HEK293 (cell line): ENCODE results near the gene ITGB1BP1.

Experiments used
- CTCF ChIA-PET: fragments of 350-600 bp; formaldehyde crosslinking; extraction: SDS; loops from one replicate; lab custom pipeline; 2021; ENCODE audit warnings: antibody characterized with exemption; lab: Yijun Ruan, JAX
- POLR2A ChIA-PET: fragments of 300-600 bp; formaldehyde crosslinking; extraction: SDS; loops from one replicate; lab custom pipeline; 2020; ENCODE audit warnings: antibody characterized with exemption, inconsistent platforms; lab: Yijun Ruan, JAX
- H3K27ac ChIP-seq: fragments of 200-500 bp; sonication (Bioruptor generic); 2 replicates; pipeline ENCODE4 v1.5.1; 2014; ENCODE audit warnings: low read depth, low read length, control low read depth, inconsistent platforms; ENCODE audit errors: extremely low read depth
- H3K36me3 ChIP-seq, 2 experiments: fragments of 200-500 bp in 1 of 2; sonication (Bioruptor generic) in 1 of 2; 1 replicate in 1 of 2; 2 replicates in 1 of 2; pipeline ENCODE4 v1.5.1; 2014 to 2017; ENCODE audit warnings: inconsistent platforms in 2 of 2, low read length in 2 of 2; ENCODE audit not compliant: control insufficient read depth in 2 of 2, insufficient read depth in 1 of 2
- H3K4me1 ChIP-seq: fragments of 200-500 bp; sonication (Bioruptor generic); 2 replicates; pipeline ENCODE4 v1.5.1; 2014; ENCODE audit warnings: mild to moderate bottlenecking, low read length, inconsistent platforms; ENCODE audit not compliant: control insufficient read depth, insufficient read depth
- H3K4me3 ChIP-seq: 2 replicates; pipeline ENCODE4 v1.5.1; 2011; ENCODE audit warnings: low read depth, mild to moderate bottlenecking, control low read depth, low read length, moderate library complexity
- H3K9me3 ChIP-seq: fragments of 200-500 bp; sonication (Bioruptor generic); 2 replicates; pipeline ENCODE4 v1.5.1; 2014; ENCODE audit warnings: low read depth, low read length, inconsistent platforms; ENCODE audit not compliant: control insufficient read depth, insufficient read depth
- IKZF3 ChIP-seq: fragments of 450-650 bp; IDR thresholded peaks from 2 replicates; pipeline ENCODE4 v1.5.0; 2018; ENCODE audit warnings: missing biosample characterization, mild to moderate bottlenecking, missing genetic modification characterization, moderate library complexity
- KLF1 ChIP-seq: fragments of 450-650 bp; formaldehyde crosslinking; IDR thresholded peaks from 2 replicates; pipeline ENCODE4 v1.5.1; 2016; ENCODE audit warnings: missing biosample characterization, missing genetic modification characterization
- MEIS1 ChIP-seq: sonication (generic); formaldehyde crosslinking; IDR thresholded peaks from 2 replicates; pipeline ENCODE4 v1.8.1; 2022; ENCODE audit warnings: missing genetic modification reagents, mild to moderate bottlenecking, borderline replicate concordance
- ZBTB1 ChIP-seq: fragments of 450-650 bp; formaldehyde crosslinking; IDR thresholded peaks from 2 replicates; pipeline ENCODE4 v1.5.1; 2016; ENCODE audit warnings: missing biosample characterization, missing genetic modification characterization
- ZFP3 ChIP-seq: fragments of 450-650 bp; formaldehyde crosslinking; IDR thresholded peaks from 2 replicates; pipeline ENCODE4 v1.5.1; 2016; ENCODE audit warnings: low read depth, missing biosample characterization, missing genetic modification characterization
- ZNF114 ChIP-seq: fragments of 450-650 bp; formaldehyde crosslinking; IDR thresholded peaks from 2 replicates; pipeline ENCODE4 v1.5.0; 2017; ENCODE audit warnings: missing biosample characterization, missing genetic modification characterization
- ZNF174 ChIP-seq: fragments of 450-650 bp; formaldehyde crosslinking; IDR thresholded peaks from 2 replicates; pipeline ENCODE4 v1.5.0; 2017; ENCODE audit warnings: missing biosample characterization, mild to moderate bottlenecking, missing genetic modification characterization
- ZNF473 ChIP-seq: fragments of 450-650 bp; formaldehyde crosslinking; IDR thresholded peaks from 2 replicates; pipeline ENCODE4 v1.5.1; 2017; ENCODE audit warnings: missing biosample characterization, missing genetic modification characterization
- ZNF514 ChIP-seq: fragments of 450-650 bp; formaldehyde crosslinking; IDR thresholded peaks from 2 replicates; pipeline ENCODE4 v1.5.1; 2016; ENCODE audit warnings: missing biosample characterization, missing genetic modification characterization
- ZNF624 ChIP-seq: fragments of 450-650 bp; formaldehyde crosslinking; IDR thresholded peaks from 2 replicates; pipeline ENCODE4 v1.5.1; 2017; ENCODE audit warnings: missing biosample characterization, missing genetic modification characterization
- ZNF701 ChIP-seq: fragments of 450-650 bp; formaldehyde crosslinking; IDR thresholded peaks from 2 replicates; pipeline ENCODE4 v1.5.1; 2016; ENCODE audit warnings: missing biosample characterization, missing genetic modification characterization
- ZNF747 ChIP-seq: fragments of 450-650 bp; formaldehyde crosslinking; IDR thresholded peaks from 2 replicates; pipeline ENCODE4 v1.5.1; 2016; ENCODE audit warnings: missing biosample characterization, missing genetic modification characterization
- ZNF791 ChIP-seq: fragments of 450-650 bp; formaldehyde crosslinking; IDR thresholded peaks from 2 replicates; pipeline ENCODE4 v1.5.1; 2016; ENCODE audit warnings: missing biosample characterization, missing genetic modification characterization
- ZNF792 ChIP-seq: fragments of 450-650 bp; formaldehyde crosslinking; IDR thresholded peaks from 2 replicates; pipeline ENCODE4 v1.5.1; 2016; ENCODE audit warnings: missing biosample characterization, missing genetic modification characterization
- TF ChIP-seq, protein P1 (sequence below): fragments of 450-650 bp; formaldehyde crosslinking; conservative IDR thresholded peaks from 2 replicates; pipeline ENCODE4 v1.5.1; 2016; ENCODE audit warnings: low read depth, missing biosample characterization, missing genetic modification characterization
- TF ChIP-seq, protein P2 (sequence below): fragments of 450-650 bp; formaldehyde crosslinking; IDR thresholded peaks from 2 replicates; pipeline ENCODE4 v1.5.1; 2016; ENCODE audit warnings: missing biosample characterization, missing genetic modification characterization
- TF ChIP-seq, protein P3 (sequence below): fragments of 450-650 bp; formaldehyde crosslinking; IDR thresholded peaks from 2 replicates; pipeline ENCODE4; 2016; ENCODE audit warnings: missing biosample characterization, missing genetic modification characterization
- TF ChIP-seq, protein P4 (sequence below): fragments of 450-650 bp; IDR thresholded peaks from 2 replicates; pipeline ENCODE4 v1.5.1; 2018; ENCODE audit warnings: missing biosample characterization, missing genetic modification characterization

The ITGB1BP1 gene

DNA sequence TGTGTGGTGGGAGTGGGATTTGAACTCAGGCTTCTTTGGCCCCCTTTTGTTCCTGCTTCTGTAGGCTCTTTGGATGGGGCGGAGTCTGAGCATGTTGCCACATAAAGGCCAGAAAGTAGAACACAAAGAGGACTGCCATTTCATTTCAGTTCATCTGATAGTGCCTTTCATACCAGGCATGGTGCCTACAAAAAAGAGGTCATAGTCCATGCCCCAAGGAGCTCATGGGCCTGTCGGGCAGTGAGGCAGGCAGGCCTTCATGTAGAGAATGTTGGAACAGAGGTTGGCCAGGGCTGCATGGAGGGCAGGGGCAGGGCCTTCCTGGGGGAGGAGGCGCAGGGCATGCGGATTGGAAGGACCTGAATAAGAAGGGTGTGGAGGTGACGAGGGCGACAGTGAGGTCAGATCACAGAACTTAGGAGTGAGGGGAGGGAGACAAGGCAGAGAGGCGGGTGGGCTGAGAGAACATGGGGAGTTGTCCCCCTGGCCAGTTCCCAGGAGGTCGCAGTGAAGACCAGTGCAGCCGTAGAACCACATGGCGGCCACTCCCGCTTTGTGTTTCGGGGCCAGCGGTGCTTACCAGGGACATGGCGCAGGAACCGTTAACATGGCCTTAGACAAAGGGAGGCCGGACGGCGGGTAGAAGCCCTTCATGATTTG is 49.1 kb downstream of the ITGB1BP1 start:
- Histone ChIP-seq H3K9me3 (no peaks in the 10 kb centered on the region), H3K4me3 (no peak overlapping the region), H3K27ac (no peak overlapping the region), H3K4me1 (peaks cover 3% of the 10 kb centered on the region), H3K36me3 (peaks cover 0 to 52% of the 10 kb centered on the region in 2 experiments; a peak in 1 of 3 replicates)
- CTCF ChIA-PET, result interaction anchor here (0.7 kb wide), 1 partner anchor 183 kb away, joined by 3 read pairs; no protein-coding TSS in a partner anchor
- TF ChIP-seq ZNF514 (tag by site-specific recombination), result no peak
- TF ChIP-seq, protein P1, sequence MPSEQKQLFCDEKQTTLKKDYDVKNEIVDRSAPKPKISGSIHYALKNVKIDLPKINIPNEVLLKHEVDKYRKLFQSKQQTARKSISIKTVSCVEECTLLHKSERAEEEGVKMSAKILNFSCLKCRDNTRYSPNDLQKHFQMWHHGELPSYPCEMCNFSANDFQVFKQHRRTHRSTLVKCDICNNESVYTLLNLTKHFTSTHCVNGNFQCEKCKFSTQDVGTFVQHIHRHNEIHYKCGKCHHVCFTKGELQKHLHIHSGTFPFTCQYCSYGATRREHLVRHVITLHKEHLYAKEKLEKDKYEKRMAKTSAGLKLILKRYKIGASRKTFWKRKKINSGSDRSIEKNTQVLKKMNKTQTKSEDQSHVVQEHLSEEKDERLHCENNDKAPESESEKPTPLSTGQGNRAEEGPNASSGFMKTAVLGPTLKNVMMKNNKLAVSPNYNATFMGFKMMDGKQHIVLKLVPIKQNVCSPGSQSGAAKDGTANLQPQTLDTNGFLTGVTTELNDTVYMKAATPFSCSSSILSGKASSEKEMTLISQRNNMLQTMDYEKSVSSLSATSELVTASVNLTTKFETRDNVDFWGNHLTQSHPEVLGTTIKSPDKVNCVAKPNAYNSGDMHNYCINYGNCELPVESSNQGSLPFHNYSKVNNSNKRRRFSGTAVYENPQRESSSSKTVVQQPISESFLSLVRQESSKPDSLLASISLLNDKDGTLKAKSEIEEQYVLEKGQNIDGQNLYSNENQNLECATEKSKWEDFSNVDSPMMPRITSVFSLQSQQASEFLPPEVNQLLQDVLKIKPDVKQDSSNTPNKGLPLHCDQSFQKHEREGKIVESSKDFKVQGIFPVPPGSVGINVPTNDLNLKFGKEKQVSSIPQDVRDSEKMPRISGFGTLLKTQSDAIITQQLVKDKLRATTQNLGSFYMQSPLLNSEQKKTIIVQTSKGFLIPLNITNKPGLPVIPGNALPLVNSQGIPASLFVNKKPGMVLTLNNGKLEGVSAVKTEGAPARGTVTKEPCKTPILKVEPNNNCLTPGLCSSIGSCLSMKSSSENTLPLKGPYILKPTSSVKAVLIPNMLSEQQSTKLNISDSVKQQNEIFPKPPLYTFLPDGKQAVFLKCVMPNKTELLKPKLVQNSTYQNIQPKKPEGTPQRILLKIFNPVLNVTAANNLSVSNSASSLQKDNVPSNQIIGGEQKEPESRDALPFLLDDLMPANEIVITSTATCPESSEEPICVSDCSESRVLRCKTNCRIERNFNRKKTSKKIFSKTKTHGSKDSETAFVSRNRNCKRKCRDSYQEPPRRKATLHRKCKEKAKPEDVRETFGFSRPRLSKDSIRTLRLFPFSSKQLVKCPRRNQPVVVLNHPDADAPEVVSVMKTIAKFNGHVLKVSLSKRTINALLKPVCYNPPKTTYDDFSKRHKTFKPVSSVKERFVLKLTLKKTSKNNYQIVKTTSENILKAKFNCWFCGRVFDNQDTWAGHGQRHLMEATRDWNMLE, result no peak
- TF ChIP-seq ZNF747 (tag by site-specific recombination), result no peak
- no peak for TF ChIP-seq IKZF3 (tag by site-specific recombination)
- no peak for TF ChIP-seq KLF1 (tag by site-specific recombination)
- TF ChIP-seq ZNF473 (tag by site-specific recombination), result no peak
- no peak for TF ChIP-seq ZNF114 (tag by site-specific recombination)
- TF ChIP-seq, protein P2, sequence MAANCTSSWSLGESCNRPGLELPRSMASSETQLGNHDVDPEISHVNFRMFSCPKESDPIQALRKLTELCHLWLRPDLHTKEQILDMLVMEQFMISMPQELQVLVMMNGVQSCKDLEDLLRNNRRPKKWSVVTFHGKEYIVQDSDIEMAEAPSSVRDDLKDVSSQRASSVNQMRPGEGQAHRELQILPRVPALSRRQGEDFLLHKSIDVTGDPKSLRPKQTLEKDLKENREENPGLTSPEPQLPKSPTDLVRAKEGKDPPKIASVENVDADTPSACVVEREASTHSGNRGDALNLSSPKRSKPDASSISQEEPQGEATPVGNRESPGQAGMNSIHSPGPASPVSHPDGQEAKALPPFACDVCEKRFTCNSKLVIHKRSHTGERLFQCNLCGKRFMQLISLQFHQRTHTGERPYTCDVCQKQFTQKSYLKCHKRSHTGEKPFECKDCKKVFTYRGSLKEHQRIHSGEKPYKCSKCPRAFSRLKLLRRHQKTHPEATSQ, result no peak
- TF ChIP-seq ZNF701 (tag by site-specific recombination), result no peak
- no peak for TF ChIP-seq ZNF791 (tag by site-specific recombination)
- TF ChIP-seq ZBTB1, result no peak
- TF ChIP-seq ZNF624 (tag by site-specific recombination), result no peak
- TF ChIP-seq ZFP3 (tag by site-specific recombination), result no peak
- TF ChIP-seq ZNF174 (tag by site-specific recombination), result no peak
- TF ChIP-seq, protein P3, sequence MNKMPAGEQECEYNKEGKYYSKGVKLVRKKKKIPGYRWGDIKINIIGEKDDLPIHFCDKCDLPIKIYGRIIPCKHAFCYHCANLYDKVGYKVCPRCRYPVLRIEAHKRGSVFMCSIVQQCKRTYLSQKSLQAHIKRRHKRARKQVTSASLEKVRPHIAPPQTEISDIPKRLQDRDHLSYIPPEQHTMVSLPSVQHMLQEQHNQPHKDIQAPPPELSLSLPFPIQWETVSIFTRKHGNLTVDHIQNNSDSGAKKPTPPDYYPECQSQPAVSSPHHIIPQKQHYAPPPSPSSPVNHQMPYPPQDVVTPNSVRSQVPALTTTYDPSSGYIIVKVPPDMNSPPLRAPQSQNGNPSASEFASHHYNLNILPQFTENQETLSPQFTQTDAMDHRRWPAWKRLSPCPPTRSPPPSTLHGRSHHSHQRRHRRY, result no peak
- TF ChIP-seq, protein P4, sequence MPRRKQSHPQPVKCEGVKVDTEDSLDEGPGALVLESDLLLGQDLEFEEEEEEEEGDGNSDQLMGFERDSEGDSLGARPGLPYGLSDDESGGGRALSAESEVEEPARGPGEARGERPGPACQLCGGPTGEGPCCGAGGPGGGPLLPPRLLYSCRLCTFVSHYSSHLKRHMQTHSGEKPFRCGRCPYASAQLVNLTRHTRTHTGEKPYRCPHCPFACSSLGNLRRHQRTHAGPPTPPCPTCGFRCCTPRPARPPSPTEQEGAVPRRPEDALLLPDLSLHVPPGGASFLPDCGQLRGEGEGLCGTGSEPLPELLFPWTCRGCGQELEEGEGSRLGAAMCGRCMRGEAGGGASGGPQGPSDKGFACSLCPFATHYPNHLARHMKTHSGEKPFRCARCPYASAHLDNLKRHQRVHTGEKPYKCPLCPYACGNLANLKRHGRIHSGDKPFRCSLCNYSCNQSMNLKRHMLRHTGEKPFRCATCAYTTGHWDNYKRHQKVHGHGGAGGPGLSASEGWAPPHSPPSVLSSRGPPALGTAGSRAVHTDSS (tag by site-specific recombination), result no peak
- TF ChIP-seq ZNF792 (tag by site-specific recombination), result no peak
- TF ChIP-seq MEIS1 (CRISPR knock-in tag), result no peak
- POLR2A ChIA-PET, result no interaction called here
